Measurements from ENCODE around the gene ZNF750. TPM values are rescaled to one million over a fixed set of nuclear protein-coding genes. Genes with fewer than 3 reads are reported as not detected.

The ZNF750 gene
- polyA plus RNA-seq, 3 donors from 2014 or later = 0.11 TPM; not detected in 2

DNA sequence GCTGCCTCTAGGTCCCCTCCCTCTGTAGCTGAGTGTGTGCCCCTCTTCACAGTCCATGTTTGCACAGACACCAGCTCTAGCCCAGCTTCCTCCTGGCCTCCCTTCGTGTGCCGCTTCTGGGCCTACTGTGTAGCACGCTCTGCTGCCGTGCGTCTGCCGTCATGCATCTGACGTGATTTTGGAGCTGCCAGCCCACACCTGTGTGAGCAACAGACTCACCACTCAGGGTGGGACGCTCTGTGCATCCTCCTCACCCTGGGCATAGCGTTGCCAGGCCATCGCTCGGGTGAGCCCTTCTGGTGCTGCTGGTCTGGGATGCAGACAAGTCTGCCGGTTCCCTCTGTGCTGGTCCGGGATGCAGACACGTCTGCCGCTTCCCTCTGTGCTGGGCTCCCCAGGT, 39.4 kb upstream of the ZNF750 start:
- peak overlapping the region in 3 of 5 donors; percentile 10 to 25 (median 20) for H3K4me3 Mint-ChIP-seq
- DNase-seq = no peak
- H3K9me3 Mint-ChIP-seq = no peaks in the 10 kb centered on the region
- H3K27ac Mint-ChIP-seq = peak overlapping the region in 3 of 6 donors; percentile 7 to 77 (median 67)
- H3K27me3 Mint-ChIP-seq (ENCODE audit: low read depth in 3 of 3) = peaks cover 16 to 31% (median 30%) of the 10 kb centered on the region in 3 donors
- peaks cover 0 to 21% (median 18%) of the 10 kb centered on the region in 3 donors for H3K36me3 Mint-ChIP-seq
- peaks cover 60 to 64% of the 10 kb centered on the region in 2 donors for H3K4me1 Mint-ChIP-seq

DNA sequence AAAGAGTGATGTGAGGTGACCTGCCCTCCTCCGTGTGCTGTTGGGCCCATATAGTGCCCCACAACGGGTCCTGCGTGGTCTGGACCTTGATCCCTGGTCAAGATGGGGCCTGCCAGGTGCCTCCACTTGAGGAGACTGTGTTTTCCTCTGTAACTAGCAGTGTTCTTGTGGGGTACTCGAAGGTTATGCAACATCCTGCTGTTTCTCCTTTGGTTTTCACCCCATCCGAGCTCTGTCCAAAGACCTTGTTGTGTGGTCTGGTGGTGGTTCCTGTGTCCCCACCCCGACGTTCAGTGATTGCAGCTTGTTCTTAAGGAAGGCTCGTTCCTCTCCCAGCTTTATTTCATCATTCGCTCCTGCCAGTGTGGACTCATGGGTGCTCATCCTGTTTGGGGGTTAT, 38.7 kb upstream of the ZNF750 start:
- peaks cover 0 to 21% (median 18%) of the 10 kb centered on the region in 3 donors for H3K36me3 Mint-ChIP-seq
- H3K9me3 Mint-ChIP-seq = no peaks in the 10 kb centered on the region
- peaks cover 53 to 57% of the 10 kb centered on the region in 2 donors for H3K4me1 Mint-ChIP-seq
- DNase-seq = no peak
- H3K27me3 Mint-ChIP-seq (ENCODE audit: low read depth in 3 of 3) = peaks cover 13 to 24% (median 24%) of the 10 kb centered on the region in 3 donors
- H3K27ac Mint-ChIP-seq = peak overlapping the region; percentile 17 to 77 (median 52)
- H3K4me3 Mint-ChIP-seq = peak overlapping the region in 4 of 5 donors; percentile 3 to 27 (median 19)

DNA sequence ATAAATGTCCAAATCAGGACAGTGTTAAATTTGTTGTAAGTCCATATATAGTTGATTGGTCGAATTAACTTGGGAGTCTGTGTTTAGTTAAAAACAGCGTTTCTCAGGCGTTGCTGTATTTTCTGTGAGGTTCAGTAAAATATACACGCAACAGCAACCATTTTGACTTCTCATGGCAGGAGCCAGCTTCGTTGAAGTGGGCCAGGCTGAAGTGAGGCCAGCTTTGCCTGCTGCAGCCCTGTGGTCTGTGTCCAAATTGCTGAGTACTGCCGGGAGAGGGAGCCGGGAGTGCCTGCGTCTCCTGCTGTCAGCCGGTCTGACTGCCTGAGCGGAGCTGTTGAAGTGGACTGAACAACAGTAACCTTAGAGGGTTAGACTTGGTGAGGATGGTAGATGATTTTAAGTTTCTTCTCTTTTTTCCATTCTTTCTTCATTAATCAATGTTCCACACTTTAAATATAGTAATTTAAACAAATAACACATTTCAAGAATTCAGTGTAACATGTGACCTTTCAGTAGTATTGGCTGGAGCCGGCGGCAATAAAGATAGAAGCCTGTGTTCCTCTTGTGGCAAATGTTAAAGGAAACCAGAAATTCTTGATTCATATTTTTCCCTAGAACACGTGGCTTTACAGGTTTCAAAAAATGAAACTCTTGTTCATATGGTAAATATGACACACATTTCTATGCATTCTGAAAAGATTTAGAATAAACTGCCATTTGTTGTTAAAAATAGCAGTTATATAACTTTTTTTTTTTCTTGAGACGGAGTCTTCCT, 37.0 kb upstream of the ZNF750 start:
- Mint-ChIP-seq H3K4me1 (peaks cover 36 to 40% of the 10 kb centered on the region in 2 donors), H3K4me3 (no peak overlapping the region), H3K36me3 (peaks cover 0 to 27% (median 21%) of the 10 kb centered on the region in 3 donors), H3K9me3 (no peaks in the 10 kb centered on the region), H3K27ac (no peak overlapping the region), H3K27me3 (ENCODE audit: low read depth in 3 of 3) (peaks cover 2 to 11% (median 10%) of the 10 kb centered on the region in 3 donors)
- no peak for DNase-seq

DNA sequence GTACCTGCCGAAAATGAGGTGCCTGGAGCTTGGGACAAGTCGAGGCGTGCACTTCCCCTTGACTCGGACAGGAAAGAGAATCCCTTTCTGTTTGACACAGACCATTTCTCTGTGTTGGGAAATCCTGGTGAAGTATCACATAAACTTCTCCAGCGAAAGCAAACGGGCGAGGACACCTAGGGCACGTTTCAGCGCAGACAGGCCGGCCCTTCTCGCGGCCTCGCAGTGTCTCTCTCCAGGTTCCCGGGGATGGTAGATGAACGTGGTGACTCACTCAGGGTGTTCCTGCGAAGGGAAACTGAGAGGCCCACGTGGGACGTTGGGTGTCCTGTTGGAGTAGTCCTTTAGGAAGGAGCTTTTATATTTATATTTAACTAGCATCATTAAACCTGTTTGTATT, 36.3 kb upstream of the ZNF750 start:
- no peak for DNase-seq
- no peaks in the 10 kb centered on the region for H3K9me3 Mint-ChIP-seq
- H3K27ac Mint-ChIP-seq = no peak overlapping the region
- H3K27me3 Mint-ChIP-seq (ENCODE audit: low read depth in 3 of 3) = peaks cover 2 to 8% (median 6%) of the 10 kb centered on the region in 3 donors
- H3K4me1 Mint-ChIP-seq = peaks cover 32 to 34% of the 10 kb centered on the region in 2 donors
- H3K4me3 Mint-ChIP-seq = no peak overlapping the region
- peaks cover 0 to 28% (median 21%) of the 10 kb centered on the region in 3 donors for H3K36me3 Mint-ChIP-seq

DNA sequence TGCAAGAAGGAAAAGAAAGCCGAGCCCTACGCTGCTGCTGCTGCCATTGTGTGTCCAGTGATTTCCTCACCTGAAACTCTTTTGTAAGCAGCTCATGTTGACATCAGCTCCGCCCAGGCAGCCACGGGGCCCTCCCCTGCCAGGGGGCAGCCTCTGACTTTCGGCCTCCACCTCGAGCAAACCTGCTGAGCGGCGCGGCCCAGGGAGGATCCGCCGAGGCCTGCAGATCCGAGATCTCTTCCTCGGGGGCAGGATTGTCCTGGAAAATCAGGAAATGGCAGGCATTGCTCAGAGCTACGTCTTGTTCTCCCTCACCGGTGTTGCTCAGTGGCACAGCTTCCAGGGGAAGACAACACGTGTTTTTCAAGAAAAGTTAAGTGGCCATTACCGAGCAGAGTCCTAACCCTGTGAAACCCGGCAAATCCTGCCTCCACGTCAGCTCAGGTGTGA, 35.6 kb upstream of the ZNF750 start:
- Mint-ChIP-seq H3K36me3 (peaks cover 0 to 32% (median 25%) of the 10 kb centered on the region in 3 donors), H3K9me3 (no peaks in the 10 kb centered on the region), H3K27ac (peak overlapping the region in 1 of 6 donors; percentile 1), H3K4me1 (peaks cover 25 to 31% of the 10 kb centered on the region in 2 donors), H3K4me3 (no peak overlapping the region), H3K27me3 (ENCODE audit: low read depth in 3 of 3) (peaks cover 1 to 6% (median 4%) of the 10 kb centered on the region in 3 donors)
- no peak for DNase-seq

DNA sequence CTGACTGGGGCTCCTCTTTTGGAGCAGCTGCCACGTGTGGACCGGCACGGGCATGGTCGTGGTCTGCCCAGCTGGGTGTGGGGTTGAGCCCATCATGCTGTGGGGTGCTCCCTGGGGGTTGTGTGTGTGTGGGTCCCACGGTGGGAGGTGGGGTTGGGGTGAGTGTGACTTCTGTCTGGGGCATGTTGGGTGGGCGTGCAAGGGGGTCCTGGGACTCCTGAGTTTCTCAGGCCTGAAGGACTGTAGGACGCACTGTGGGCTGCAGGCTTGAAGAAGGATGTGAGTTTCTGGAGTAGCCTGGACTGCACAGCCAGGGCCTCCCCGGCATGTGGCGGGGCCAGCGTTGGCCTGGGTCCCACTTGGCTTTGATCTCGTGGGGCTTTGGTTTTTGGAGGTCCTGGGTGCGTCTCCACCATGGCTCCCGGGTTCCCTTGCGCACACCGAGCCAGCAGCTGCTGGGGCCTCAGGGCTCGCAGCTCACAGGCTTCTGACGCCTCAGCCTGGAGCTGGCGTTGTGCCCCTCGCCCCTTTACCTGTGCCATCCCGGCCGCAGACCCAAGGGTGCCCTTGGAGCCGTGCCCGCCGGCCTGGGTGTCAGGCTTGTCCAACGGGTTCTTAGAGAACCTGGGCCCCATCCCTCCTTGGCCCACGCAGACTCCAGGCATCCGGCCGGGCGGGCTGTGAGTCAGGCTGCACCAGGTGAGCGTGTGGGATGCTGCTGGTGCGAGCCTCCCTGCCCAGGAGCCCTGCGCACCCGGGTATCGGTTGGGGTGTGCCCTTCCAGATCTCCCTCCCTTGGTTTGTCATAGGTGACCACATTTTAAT, 34.4 kb upstream of the ZNF750 start:
- Mint-ChIP-seq H3K27me3 (ENCODE audit: low read depth in 3 of 3) (peaks cover 0 to 4% (median 2%) of the 10 kb centered on the region in 3 donors), H3K9me3 (no peaks in the 10 kb centered on the region), H3K36me3 (peaks cover 0 to 27% (median 22%) of the 10 kb centered on the region in 3 donors), H3K27ac (no peak overlapping the region), H3K4me1 (peaks cover 16 to 19% of the 10 kb centered on the region in 2 donors), H3K4me3 (no peak overlapping the region)
- no peak for DNase-seq

DNA sequence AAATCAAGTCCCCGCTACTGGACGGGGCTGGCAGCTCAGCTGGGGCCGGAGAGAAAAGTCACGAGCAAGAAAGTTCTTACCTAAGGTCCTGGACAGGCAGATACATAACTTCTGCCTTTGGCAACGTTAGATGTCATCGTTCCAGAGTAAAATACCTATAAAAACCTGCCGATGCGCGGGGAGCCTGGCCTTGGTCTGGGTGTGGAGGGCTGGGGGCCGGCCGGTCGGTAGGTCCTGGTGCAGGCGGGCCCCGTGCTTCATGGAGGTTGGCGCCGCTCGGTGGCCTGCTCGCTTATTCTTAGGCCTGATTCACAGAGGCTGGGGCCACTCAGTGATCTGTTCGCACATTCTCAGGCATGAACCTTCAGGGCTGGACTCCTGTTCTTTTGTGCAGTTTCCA, 33.7 kb upstream of the ZNF750 start:
- no peak overlapping the region for H3K27ac Mint-ChIP-seq
- no peaks in the 10 kb centered on the region for H3K9me3 Mint-ChIP-seq
- H3K27me3 Mint-ChIP-seq (ENCODE audit: low read depth in 3 of 3) = peaks cover 0 to 4% (median 2%) of the 10 kb centered on the region in 3 donors
- DNase-seq = no peak
- no peak overlapping the region for H3K4me3 Mint-ChIP-seq
- H3K36me3 Mint-ChIP-seq = peaks cover 0 to 26% (median 18%) of the 10 kb centered on the region in 3 donors
- peaks cover 12 to 16% of the 10 kb centered on the region in 2 donors for H3K4me1 Mint-ChIP-seq

DNA sequence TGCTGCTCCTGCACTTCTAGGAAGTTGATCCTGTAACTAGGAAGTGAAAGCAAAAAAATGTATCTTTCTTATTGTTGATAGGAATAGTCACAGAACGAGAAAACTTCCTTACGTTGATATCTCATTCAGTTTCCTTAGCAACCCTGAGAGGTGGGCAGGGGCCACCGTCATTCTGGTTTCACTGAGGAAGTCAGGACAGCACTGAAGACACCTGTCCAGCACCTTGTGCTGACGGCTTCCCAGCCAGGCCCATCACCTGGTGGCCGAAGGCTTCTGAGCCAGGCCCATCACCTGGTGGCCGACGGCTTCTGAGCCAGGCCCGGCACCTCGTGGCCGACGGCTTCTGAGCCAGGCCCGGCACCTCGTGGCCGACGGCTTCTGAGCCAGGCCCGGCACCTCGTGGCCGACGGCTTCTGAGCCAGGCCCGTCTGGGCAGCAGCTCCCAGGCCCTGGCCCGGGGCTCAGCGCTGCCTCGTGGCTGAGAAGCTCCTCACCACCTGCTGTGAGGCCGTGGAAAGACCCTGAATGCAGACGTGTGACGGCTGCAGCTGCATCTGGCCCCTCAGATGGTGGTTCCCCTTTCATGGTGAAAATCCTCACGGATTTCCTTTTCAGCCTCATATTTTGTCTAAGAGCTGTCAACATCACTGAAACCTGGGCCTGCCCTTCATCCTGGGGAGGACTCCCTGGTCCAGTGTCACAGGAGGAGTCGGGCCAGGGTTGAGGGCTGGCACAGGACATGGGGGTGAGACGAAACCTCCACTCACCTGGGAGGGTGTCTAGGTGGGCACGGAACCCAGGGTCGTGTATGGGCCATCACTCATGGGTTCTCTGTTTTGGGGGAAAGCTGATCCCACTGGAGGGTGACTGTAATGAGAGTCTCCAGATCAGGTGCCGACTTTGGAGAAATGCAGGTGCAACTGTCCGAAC, 33.0 kb upstream of the ZNF750 start:
- H3K9me3 Mint-ChIP-seq = no peaks in the 10 kb centered on the region
- H3K4me3 Mint-ChIP-seq = no peak overlapping the region
- DNase-seq = no peak
- H3K36me3 Mint-ChIP-seq = peaks cover 0 to 22% (median 14%) of the 10 kb centered on the region in 3 donors
- H3K27ac Mint-ChIP-seq = no peak overlapping the region
- H3K27me3 Mint-ChIP-seq (ENCODE audit: low read depth in 3 of 3) = peaks cover 0 to 2% (median 0%) of the 10 kb centered on the region in 3 donors
- peaks cover 8 to 12% of the 10 kb centered on the region in 2 donors for H3K4me1 Mint-ChIP-seq

DNA sequence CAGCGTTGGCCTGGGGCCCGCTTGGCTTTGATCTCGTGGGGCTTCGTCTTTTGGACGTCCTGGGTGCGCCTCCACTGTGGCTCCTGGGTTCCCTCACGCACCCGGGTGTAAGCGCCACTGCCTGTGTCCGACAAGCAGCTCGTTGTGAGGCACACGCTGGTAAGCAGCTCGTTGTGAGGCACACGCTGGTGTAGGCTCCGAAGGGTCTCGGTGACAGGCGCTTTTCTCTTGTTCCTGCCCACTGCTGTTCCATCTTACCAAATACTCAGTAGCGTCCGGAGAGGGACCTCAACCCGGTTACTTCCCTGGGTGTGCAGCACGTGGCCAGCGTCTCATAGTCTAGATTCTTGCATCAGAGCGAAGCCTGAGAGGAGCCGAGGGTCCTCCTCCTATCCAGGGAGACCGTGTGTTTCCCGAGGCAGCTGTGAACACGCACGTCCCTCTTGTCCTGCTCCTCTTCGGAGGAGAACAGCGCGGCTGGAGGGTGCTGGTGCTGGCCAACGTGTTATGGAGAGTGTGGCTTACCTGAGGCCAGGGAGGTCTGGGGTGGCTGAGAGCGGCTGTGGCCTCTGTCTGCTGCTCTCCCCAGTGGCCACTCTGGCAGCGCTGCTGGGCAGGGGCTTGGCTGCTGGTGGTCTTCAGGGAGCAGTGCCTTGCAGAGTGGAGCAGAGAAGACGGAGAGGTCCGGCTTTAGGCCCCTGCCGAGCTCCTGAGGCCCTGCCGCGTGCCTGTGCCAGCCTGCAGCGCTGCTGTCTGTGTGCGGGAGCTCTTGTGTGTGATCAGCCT, 32.1 kb upstream of the ZNF750 start:
- Mint-ChIP-seq H3K4me3 (no peak overlapping the region), H3K27ac (no peak overlapping the region), H3K27me3 (ENCODE audit: low read depth in 3 of 3) (peaks cover 0 to 2% (median 0%) of the 10 kb centered on the region in 3 donors), H3K4me1 (peaks cover 10 to 17% of the 10 kb centered on the region in 2 donors), H3K36me3 (peaks cover 0 to 22% (median 14%) of the 10 kb centered on the region in 3 donors), H3K9me3 (no peaks in the 10 kb centered on the region)
- DNase-seq = no peak

DNA sequence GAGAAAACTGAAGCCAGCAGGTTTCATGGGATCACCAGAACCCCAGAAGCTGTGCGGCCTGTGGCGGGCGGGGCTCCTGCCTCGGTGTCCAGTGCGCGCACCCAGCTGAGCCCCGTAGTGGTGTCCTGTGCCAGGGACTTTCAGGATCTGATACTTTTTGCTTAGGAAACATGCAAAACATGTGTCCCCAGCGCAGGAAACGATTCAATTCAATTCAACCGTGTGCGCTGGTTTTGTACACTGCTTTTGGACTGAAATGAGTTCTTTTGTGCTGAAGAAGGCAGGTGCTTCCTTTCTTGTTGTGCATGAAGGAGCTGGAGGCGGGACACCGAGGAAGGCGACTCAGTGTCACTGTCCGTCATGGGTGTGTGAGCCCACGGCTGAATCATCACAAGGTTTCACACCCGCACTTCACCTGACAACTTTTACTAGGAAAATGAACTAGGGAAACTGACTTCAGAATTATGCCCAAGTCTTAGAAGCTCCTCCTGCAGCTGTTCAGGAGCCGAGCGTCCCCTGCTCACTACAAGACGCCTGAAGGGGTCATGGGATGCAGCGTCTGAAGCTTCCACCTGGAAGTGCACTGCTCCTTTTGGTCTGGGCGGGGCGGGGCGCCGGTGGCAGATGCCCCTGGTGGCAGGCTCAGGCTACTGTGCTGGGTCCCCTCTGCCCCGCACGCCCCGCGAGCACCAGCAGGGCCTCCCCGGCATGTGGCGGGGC, 31.4 kb upstream of the ZNF750 start:
- peaks cover 0 to 22% (median 14%) of the 10 kb centered on the region in 3 donors for H3K36me3 Mint-ChIP-seq
- H3K9me3 Mint-ChIP-seq = no peaks in the 10 kb centered on the region
- H3K4me3 Mint-ChIP-seq = no peak overlapping the region
- peaks cover 0 to 2% (median 0%) of the 10 kb centered on the region in 3 donors for H3K27me3 Mint-ChIP-seq (ENCODE audit: low read depth in 3 of 3)
- no peak for DNase-seq
- peak overlapping the region in 1 of 6 donors; percentile 27 for H3K27ac Mint-ChIP-seq
- H3K4me1 Mint-ChIP-seq = peaks cover 6 to 18% of the 10 kb centered on the region in 2 donors

DNA sequence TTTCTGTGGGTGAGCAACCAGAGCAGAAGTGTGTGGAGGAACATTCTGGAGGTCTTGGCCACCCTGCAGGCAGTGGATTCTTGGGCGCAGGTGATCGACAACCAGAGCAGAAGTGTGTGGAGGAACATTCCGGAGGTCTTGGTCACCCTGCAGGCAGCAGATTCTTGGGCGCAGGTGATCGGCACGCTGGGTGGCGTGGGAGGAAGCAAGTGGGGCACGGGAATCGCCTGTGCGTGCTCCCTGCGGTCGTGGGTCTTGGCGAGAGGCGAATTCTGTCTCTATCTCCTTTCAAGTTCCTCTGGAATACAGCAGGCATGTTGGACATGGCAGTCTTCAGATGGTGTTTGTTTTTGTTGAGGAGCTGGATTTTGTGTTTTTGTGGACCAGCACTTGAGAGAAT, 30.7 kb upstream of the ZNF750 start:
- peaks cover 0 to 22% (median 14%) of the 10 kb centered on the region in 3 donors for H3K36me3 Mint-ChIP-seq
- H3K4me3 Mint-ChIP-seq = no peak overlapping the region
- H3K4me1 Mint-ChIP-seq = peaks cover 12 to 25% of the 10 kb centered on the region in 2 donors
- peak overlapping the region in 3 of 6 donors; percentile 17 to 31 (median 27) for H3K27ac Mint-ChIP-seq
- H3K27me3 Mint-ChIP-seq (ENCODE audit: low read depth in 3 of 3) = peaks cover 0 to 2% (median 0%) of the 10 kb centered on the region in 3 donors
- no peaks in the 10 kb centered on the region for H3K9me3 Mint-ChIP-seq
- DNase-seq = no peak

DNA sequence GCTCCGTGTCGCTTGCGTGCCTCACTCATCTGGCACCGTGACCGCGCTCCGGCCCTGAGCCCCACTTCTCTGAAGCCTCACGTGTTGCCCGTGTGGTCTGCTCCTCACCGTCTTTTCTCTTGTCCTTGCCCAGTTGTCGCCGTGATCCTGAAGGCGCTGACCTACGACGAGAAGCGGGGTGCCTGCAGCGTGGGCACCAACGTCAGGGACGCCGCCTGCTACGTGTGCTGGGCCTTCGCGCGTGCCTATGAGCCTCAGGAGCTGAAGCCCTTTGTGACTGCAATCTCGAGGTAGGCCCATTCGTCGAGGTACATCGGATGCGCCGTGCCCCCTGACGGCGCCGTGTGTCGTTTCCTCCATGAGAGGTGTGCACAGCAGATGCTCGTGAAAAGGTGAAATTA, 30.3 kb upstream of the ZNF750 start:
- Mint-ChIP-seq H3K27ac (peak overlapping the region in 1 of 6 donors; percentile 31), H3K27me3 (ENCODE audit: low read depth in 3 of 3) (peaks cover 0 to 2% (median 1%) of the 10 kb centered on the region in 3 donors), H3K36me3 (peaks cover 0 to 22% (median 14%) of the 10 kb centered on the region in 3 donors), H3K9me3 (no peaks in the 10 kb centered on the region), H3K4me1 (peaks cover 17 to 29% of the 10 kb centered on the region in 2 donors), H3K4me3 (no peak overlapping the region)
- DNase-seq = no peak
